GM20000 (cell line): Measurements from ENCODE around the gene TRMT11.
"Not testable (repeated sequence)": the region's sequence is repeated elsewhere in the genome, so short reads cannot be mapped to it uniquely, and the experiment has no call there.

ENCODE experiments used
- DNase-seq: peaks from one replicate; pipeline ENCODE4 v3.0.0; 2012; ENCODE audit warnings: low spot score
- TF ChIP-seq, protein P1 (sequence below): IDR thresholded peaks from 2 replicates; pipeline ENCODE4 v1.5.1; 2012; ENCODE audit warnings: mild to moderate bottlenecking, control low read depth; ENCODE audit errors: extremely low read depth, missing control alignments

Gene TRMT11

DNA sequence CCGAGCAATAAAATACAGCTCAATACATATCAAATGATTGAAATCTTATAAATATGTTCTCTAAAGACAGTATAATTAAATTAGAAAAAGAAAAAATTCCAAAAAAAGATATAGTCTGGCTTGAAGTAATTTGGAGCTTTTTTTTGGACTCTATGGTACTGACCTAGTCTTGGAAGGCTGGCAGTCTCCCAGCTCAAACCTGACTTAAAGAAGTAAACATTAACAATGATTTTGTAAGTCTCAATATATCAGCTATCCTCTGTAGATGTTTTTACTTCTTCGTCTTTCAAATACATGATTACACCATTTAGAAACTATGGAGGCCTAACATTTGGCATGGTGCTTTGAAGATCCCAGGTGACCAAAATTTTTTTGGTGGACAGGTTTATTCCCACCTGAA is 15.6 kb upstream of the TRMT11 start:
- DNase-seq, result no peak
- TF ChIP-seq, protein P1, sequence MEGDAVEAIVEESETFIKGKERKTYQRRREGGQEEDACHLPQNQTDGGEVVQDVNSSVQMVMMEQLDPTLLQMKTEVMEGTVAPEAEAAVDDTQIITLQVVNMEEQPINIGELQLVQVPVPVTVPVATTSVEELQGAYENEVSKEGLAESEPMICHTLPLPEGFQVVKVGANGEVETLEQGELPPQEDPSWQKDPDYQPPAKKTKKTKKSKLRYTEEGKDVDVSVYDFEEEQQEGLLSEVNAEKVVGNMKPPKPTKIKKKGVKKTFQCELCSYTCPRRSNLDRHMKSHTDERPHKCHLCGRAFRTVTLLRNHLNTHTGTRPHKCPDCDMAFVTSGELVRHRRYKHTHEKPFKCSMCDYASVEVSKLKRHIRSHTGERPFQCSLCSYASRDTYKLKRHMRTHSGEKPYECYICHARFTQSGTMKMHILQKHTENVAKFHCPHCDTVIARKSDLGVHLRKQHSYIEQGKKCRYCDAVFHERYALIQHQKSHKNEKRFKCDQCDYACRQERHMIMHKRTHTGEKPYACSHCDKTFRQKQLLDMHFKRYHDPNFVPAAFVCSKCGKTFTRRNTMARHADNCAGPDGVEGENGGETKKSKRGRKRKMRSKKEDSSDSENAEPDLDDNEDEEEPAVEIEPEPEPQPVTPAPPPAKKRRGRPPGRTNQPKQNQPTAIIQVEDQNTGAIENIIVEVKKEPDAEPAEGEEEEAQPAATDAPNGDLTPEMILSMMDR, result no peak

DNA sequence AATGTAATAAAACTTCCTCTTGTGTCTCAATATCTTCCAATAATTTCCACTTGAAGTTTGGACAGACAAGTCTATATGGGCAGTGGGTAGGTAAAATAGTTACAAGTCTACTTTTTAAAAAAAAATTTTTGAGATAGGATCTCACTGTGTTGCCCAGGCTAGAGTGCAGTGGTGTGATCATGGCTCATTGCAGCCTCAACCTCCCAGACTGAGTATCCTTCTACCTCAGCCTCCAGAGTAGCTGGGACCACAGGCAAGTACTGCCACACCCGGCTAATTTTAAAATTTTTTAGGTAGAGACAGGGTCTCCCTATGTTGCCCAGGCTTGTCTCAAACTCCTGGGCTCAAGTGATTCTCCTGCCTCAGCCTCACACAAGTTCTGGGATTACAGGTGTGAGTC is 13.9 kb upstream of the TRMT11 start:
- not testable (repeated sequence) for DNase-seq

DNA sequence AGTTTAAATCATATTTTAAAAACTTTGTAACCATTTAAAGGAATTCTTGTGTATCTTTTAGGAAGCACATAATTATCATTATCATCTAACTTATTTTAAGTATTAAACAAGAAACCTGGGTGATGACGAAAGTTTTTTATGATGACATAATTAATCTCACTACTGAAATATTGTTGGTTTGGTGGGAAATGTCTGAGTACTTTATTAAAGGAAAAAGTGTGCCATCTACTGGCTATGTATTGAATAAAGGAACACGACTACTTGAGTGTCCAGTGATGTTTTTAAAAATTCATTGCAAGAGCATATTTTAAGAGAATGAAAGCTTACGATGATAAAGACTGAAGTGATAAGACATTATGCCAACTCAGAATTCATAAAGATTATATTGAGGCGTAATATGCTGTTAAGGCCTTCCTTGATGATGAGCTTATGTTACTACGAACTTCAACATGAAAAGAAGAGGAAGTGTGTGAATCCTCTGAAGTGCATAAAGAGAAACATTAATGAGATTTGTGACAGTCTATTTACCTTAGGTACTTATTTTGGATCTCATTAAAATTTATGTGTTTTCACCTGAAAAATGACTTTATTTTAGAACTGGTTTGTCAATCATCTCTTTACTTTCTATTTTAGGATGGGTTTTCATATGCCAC is 12.0 kb upstream of the TRMT11 start:
- TF ChIP-seq, protein P1, result peak; percentile 2
- DNase-seq, result peak; percentile 44

DNA sequence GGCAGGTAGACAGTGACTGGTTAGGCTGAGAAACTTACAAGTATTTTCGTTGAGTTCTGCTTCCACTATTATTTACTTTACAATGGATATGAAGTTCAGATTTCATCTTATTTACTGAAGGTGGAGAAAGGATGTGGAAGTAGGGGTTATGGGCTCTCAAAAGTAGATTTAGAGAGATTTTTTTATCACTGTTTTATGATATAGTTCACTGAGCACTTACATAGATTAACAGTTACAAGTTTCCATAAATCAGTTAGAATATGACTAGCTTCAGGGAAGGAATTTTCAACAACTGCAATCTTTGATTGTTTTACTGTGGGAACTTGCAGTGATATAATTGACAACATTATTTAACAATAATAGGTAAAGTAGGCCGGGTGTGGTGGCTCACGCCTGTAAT is 7.2 kb upstream of the TRMT11 start:
- no peak for DNase-seq
- TF ChIP-seq, protein P1, result no peak

DNA sequence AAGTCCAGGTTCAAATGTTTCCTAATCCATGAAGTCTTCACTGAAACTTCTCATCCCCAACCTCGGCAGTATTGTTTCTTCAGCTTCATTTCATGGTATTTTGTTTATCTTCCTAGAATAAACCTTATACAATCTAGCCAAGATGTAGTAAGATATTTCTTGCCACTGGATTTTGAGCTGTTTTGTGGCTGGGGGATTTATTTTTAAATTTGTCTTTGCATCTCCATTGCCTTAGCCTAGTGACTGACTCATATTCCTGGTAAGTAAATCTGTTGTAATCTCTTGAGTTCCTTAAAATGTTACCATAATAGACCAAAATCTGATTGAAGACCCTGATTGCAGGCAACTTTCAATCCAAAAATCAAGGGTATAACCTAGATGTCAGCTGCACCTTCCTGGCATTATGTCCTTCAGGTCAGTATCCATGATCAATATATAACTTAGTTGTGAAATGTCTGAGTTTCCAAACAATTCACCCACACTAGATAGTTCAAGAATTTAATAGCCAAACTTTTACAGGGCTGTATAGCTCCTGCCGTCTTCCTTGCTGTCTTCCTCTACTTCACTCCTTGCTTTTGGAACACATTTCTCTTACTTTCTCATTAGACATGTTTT is 4.7 kb upstream of the TRMT11 start:
- DNase-seq, result no peak
- TF ChIP-seq, protein P1, result no peak

DNA sequence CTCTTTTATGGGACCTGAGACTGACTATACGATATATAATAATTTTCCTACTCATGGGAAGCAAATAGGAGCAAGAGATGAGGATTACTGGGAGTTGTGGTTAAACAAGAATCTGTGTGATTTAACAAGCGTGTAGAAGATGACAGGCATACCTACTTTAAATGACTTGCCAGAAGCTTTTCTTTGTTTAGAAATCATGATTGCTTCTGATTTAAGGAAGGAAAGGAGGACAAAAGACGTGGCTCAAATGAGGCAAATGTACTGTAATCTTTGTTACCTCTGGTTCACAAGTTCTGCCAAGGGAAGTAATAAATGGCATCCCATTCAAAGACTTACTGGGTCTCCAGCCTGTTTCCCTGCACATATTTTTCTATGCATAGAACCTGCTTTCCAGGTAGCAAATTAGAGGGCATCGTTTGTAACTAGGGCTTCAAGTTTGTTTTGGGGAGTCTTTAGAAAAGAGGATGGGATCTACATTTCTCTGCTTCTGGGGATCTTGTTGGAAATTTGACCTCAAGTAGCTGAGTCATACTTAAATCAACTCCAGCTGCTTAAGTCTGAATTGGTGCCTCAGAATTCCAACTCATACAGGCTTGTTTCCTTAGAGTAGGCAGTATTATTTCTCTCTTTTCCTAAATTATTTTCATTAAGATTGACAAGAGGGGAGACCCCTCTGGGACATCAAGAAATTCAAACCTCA is 2.9 kb upstream of the TRMT11 start:
- DNase-seq, result no peak
- TF ChIP-seq, protein P1, result no peak

DNA sequence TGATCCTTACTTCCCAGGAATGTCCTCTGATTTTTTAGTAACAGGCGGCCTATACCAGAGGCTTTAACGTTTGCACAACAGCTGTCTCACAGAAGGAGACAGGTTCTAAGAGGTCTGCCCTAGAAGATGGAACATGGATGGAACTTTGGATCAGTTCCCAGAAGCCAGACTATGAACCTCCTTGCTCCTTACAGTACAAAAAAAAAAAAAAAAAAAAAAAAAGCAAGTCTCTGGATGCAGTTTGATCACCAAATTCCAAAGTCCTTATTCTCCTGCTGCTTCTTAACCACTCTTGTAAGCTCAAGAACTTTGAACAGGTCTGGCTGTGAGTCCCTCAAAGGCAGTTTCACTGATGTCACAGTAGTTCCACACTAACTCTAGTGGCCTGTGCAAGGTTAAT is 2.0 kb upstream of the TRMT11 start:
- TF ChIP-seq, protein P1, result no peak
- no peak for DNase-seq
